DOHH2 (cell line): ENCODE results near the gene KLHL18.

Experiments used
- CTCF ChIP-seq: fragments of 200-600 bp; sonication (generic); IDR thresholded peaks from one replicate; pipeline ENCODE4 v1.5.1; 2014; ENCODE audit warnings: antibody characterized with exemption, mild to moderate bottlenecking, low read depth, low read length; ENCODE audit not compliant: poor library complexity, severe bottlenecking
- EZH2phosphoT487 ChIP-seq: fragments of 200-600 bp; sonication (generic); IDR thresholded peaks from 2 replicates; pipeline ENCODE4 v1.6.1; 2017; ENCODE audit warnings: borderline replicate concordance, mild to moderate bottlenecking, antibody characterized with exemption, low read length, moderate library complexity, mixed read lengths

DNA sequence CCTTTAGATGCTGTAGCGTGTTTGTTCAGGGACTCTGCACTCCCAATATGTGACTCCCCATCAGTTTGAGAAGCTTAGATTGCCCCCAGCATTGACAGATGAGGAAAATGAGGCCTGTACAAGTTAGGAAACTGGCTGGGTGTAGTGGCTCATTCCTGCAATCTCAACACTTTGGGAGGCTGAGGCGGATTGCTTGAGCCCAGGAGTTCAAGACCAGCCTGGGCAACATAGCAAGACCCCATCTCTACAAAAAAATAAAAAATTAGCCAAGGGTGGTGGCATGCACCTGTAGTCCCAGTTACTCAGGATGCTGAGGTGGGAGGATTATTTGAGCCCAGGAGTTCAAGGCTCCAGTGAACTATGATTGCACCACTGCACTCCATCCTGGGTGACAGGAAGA lies 84.1 kb downstream of the KLHL18 start:
- TF ChIP-seq CTCF, result no peak
- TF ChIP-seq EZH2phosphoT487, result no peak
